ENCODE results near the gene SORD. TPM values are rescaled to one million over a fixed set of nuclear protein-coding genes. Genes with fewer than 3 reads are reported as not detected.

Gene SORD
- total RNA-seq, 1 donor from 2014 or later, result 15.5 TPM

DNA sequence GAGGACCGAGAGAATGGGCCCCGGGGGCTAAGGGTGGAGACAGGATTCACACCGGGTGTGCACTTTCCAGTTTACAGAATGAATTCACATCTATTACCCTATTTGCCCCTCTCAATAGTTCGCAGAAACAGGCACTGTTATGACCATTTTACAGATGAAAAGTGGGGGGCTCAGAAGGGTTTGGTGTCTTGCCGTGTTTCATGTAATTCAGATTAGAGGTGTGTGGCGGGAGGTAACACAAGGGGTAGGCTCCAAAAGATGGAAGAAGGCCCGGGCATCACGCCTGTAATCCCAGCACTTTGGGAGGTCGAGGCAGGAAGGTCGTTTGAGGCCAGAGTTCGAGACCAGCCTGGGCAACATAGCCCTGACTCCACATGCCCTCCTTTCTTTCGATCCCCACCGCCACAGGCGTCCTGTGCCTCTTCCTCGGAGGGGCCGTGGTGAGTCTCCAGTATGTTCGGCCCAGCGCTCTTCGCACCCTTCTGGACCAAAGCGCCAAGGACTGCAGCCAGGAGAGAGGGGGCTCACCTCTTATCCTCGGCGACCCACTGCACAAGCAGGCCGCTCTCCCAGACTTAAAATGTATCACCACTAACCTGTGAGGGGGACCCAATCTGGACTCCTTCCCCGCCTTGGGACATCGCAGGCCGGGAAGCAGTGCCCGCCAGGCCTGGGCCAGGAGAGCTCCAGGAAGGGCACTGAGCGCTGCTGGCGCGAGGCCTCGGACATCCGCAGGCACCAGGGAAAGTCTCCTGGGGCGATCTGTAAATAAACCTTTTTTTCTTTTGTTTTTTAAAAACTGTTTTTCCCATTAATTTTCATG lies 94.5 kb downstream of the SORD start:
- H3K4me1 Mint-ChIP-seq, result peaks cover 48% of the 10 kb centered on the region
- H3K9me3 Mint-ChIP-seq, result no peaks in the 10 kb centered on the region
- H3K36me3 Mint-ChIP-seq (ENCODE audit: low read depth), result no peaks in the 10 kb centered on the region
- peaks cover 73% of the 10 kb centered on the region for H3K27me3 Mint-ChIP-seq
- no peak for DNase-seq
- ATAC-seq (ENCODE audit: low read depth), result peak; percentile 4
- ChIA-PET CTCF (interaction anchor here (0.6 to 1.9 kb wide), 34 partner anchors 8 to 540 kb away, joined by 3 to 23 read pairs (median 4); partner anchors contain the start of gene DUOX1), POLR2A (interaction anchor here (1.0 to 1.6 kb wide), 4 partner anchors 69 to 162 kb away, joined by 3 to 9 read pairs (median 6); no protein-coding TSS in a partner anchor)
- H3K4me3 Mint-ChIP-seq, result peak overlapping the region; percentile 81
- intact Hi-C loops (cut with micrococcal nuclease), result loop anchor here (1.0 to 2.0 kb wide), 8 partner anchors 19 to 497 kb away; no protein-coding TSS in a partner anchor
- H3K27ac Mint-ChIP-seq, result no peak overlapping the region
- TF ChIP-seq, protein P1, sequence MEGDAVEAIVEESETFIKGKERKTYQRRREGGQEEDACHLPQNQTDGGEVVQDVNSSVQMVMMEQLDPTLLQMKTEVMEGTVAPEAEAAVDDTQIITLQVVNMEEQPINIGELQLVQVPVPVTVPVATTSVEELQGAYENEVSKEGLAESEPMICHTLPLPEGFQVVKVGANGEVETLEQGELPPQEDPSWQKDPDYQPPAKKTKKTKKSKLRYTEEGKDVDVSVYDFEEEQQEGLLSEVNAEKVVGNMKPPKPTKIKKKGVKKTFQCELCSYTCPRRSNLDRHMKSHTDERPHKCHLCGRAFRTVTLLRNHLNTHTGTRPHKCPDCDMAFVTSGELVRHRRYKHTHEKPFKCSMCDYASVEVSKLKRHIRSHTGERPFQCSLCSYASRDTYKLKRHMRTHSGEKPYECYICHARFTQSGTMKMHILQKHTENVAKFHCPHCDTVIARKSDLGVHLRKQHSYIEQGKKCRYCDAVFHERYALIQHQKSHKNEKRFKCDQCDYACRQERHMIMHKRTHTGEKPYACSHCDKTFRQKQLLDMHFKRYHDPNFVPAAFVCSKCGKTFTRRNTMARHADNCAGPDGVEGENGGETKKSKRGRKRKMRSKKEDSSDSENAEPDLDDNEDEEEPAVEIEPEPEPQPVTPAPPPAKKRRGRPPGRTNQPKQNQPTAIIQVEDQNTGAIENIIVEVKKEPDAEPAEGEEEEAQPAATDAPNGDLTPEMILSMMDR (IDR thresholded peaks at IDR 0.05), result no peak

DNA sequence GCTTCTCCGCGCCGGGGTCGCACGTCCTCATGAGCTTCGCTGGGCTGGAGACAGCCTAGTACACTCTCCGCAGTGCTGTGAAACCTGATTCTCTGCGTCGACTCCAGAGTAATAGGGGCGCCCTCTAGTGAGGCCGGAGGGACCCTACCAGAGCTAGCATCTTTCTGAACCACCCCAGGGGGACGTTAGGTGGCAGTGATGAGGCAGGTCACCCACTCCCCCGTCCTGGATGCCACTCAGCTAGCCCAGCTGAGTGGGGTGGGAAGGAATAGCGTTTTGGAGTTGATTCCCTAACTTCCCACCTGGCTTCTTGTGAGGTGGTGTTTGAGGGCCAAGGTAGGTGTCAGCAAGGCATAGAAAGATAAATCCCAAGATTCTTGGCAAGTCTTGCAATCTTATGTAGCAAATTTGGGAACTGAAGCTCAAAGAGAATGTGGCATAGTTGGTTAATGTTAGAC lies 95.2 kb downstream of the SORD start:
- POLR2A ChIA-PET, result interaction anchor here (0.7 to 1.6 kb wide), 5 partner anchors 68 to 161 kb away, joined by 3 to 9 read pairs (median 4); no protein-coding TSS in a partner anchor
- TF ChIP-seq, protein P1 (IDR thresholded peaks at IDR 0.05), result peak; percentile 96
- ATAC-seq (ENCODE audit: low read depth) (peak; percentile 99), DNase-seq (peak; percentile 71)
- Mint-ChIP-seq H3K4me3 (peak overlapping the region; percentile 81), H3K9me3 (no peaks in the 10 kb centered on the region), H3K27me3 (peaks cover 76% of the 10 kb centered on the region), H3K27ac (no peak overlapping the region), H3K4me1 (peaks cover 42% of the 10 kb centered on the region), H3K36me3 (ENCODE audit: low read depth) (no peaks in the 10 kb centered on the region)
- CTCF ChIA-PET, result interaction anchor here (0.6 to 1.9 kb wide), 37 partner anchors 8 to 541 kb away, joined by 3 to 23 read pairs (median 4); partner anchors contain the start of gene DUOX1
- intact Hi-C loops (cut with micrococcal nuclease), result loop anchor here (1.0 to 2.0 kb wide), 8 partner anchors 18 to 497 kb away; no protein-coding TSS in a partner anchor

DNA sequence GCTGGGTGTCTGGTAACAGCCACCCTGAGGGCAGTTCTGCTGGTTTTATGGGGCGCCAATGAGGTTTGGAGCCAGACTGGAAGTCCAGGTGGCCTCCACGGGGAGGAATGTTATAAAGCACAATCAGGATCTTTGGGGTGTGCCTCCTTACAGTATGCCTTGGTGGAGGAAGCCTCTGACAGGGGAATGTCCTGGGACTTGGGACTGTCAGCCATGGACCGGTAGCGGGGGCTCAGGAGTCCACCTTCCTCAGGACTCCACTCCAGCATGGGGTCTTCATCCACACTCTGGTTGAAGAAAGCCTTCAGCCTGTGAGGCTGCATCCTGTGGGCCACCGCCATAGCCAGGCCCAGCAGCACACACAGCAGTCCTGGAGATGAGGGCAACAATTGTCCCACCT lies 96.0 kb downstream of the SORD start:
- TF ChIP-seq, protein P1 (IDR thresholded peaks at IDR 0.05), result no peak
- no peaks in the 10 kb centered on the region for H3K36me3 Mint-ChIP-seq (ENCODE audit: low read depth)
- no peak for DNase-seq
- intact Hi-C loops (cut with micrococcal nuclease), result loop anchor here (1.0 to 2.0 kb wide), 8 partner anchors 17 to 496 kb away; no protein-coding TSS in a partner anchor
- H3K4me1 Mint-ChIP-seq, result peaks cover 34% of the 10 kb centered on the region
- no peak overlapping the region for H3K27ac Mint-ChIP-seq
- H3K27me3 Mint-ChIP-seq, result peaks cover 68% of the 10 kb centered on the region
- H3K9me3 Mint-ChIP-seq, result no peaks in the 10 kb centered on the region
- ATAC-seq (ENCODE audit: low read depth), result no peak
- ChIA-PET CTCF (interaction anchor here (0.8 to 1.9 kb wide), 12 partner anchors 8 to 281 kb away, joined by 3 to 23 read pairs (median 8); partner anchors contain the start of gene DUOX1), POLR2A (interaction anchor here (0.7 to 1.6 kb wide), 2 partner anchors 70 to 150 kb away, joined by 3 to 9 read pairs; no protein-coding TSS in a partner anchor)
- no peak overlapping the region for H3K4me3 Mint-ChIP-seq

DNA sequence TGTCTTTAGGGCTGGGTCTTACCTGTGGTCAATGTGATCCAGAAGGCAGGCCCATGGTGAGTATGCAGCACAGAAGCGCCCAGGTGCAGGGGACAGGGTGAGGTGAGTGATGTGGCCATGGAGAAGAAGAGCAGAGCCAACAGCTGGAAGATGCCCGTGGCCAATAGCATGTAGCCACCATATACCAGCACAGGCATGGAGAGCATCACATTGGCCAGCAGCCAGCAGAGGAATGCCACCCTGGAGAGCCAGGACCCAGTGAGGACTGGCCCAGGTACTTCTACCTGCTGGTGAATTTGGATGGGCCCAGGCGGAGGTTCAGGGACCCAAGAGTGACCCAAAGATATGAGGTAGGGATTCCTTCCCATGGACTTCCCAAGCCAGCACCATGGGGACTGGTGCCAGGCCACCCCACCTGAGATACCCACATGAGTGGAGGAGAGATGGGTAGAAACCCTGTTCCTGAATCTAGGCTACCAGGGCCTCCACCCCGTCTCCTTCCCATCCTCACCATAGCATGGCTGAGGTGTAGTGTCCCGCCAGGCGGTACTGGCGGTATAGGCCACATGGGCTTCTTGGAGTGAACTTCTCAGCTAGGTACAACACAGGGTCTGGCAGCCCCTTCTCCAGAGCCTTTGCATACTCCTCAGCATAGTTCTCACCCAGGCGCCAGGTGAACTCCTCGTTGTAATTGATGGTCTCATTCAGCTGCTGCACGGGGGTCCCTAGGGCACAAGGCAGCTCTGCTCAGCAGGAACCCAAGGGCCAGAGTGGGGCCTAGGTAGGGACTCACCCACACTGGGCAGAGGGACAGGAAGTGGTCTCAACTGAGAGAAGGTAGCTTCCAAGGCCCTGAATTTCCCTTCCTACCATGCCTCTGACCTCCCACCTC lies 97.3 kb downstream of the SORD start:
- no peaks in the 10 kb centered on the region for H3K9me3 Mint-ChIP-seq
- H3K4me1 Mint-ChIP-seq, result peaks cover 25% of the 10 kb centered on the region
- POLR2A ChIA-PET, result no interaction called here
- no peak overlapping the region for H3K4me3 Mint-ChIP-seq
- TF ChIP-seq, protein P1 (IDR thresholded peaks at IDR 0.05), result no peak
- no peak for DNase-seq
- intact Hi-C loops (cut with micrococcal nuclease), result no loop called here
- H3K27ac Mint-ChIP-seq, result no peak overlapping the region
- peaks cover 63% of the 10 kb centered on the region for H3K27me3 Mint-ChIP-seq
- CTCF ChIA-PET, result no interaction called here
- ATAC-seq (ENCODE audit: low read depth), result no peak
- H3K36me3 Mint-ChIP-seq (ENCODE audit: low read depth), result no peaks in the 10 kb centered on the region

Data from activated B cell treated with CpG ODN at 0.5 μM for 24 hours (primary cell).